NT2/D1 (cell line): ENCODE data around the gene PRPF6.

ENCODE experiments used
- DNase-seq: peaks from one replicate; pipeline ENCODE4 v3.0.0-alpha.2; 2011; ENCODE audit warnings: low read depth, low spot score
- H3K27me3 ChIP-seq: 2 replicates; pipeline ENCODE4 v1.6.0; 2011; ENCODE audit warnings: mild to moderate bottlenecking; ENCODE audit not compliant: insufficient read length, insufficient read depth
- H3K36me3 ChIP-seq: 2 replicates; pipeline ENCODE4 v1.6.1; 2011; ENCODE audit warnings: mild to moderate bottlenecking, low read length, mixed read lengths; ENCODE audit not compliant: insufficient read depth, insufficient read length
- H3K4me1 ChIP-seq: 2 replicates; pipeline ENCODE4 v1.5.1; 2011; ENCODE audit not compliant: insufficient read depth, insufficient read length
- H3K4me3 ChIP-seq: 2 replicates; pipeline ENCODE4 v1.5.1; 2011; ENCODE audit warnings: low read depth; ENCODE audit not compliant: insufficient read length
- H3K9ac ChIP-seq: 2 replicates; pipeline ENCODE4 v1.6.0; 2011; ENCODE audit warnings: low read depth; ENCODE audit not compliant: insufficient read length
- H3K9me3 ChIP-seq: 2 replicates; pipeline ENCODE4 v1.5.1; 2011; ENCODE audit warnings: mild to moderate bottlenecking, low read length; ENCODE audit not compliant: insufficient read depth
- SUZ12 ChIP-seq: IDR thresholded peaks from 2 replicates; pipeline ENCODE4 v1.6.1; 2011; ENCODE audit not compliant: insufficient read length, insufficient read depth; ENCODE audit errors: extremely low read depth
- YY1 ChIP-seq: IDR thresholded peaks from 2 replicates; pipeline ENCODE4 v1.6.1; 2011; ENCODE audit not compliant: insufficient read length, insufficient read depth
- ZNF274 ChIP-seq: IDR thresholded peaks from 2 replicates; pipeline ENCODE4 v1.6.1; 2011; ENCODE audit warnings: mild to moderate bottlenecking, low read depth, low read length

PRPF6 gene

GRCh38 chr20:63950701-63951397 is 30.1 kb upstream of the PRPF6 start:
- Histone ChIP-seq H3K36me3 (peaks cover 54% of the 10 kb centered on the region), H3K9ac (peak overlapping the region; percentile 32), H3K4me1 (peaks cover 52% of the 10 kb centered on the region), H3K9me3 (no peaks in the 10 kb centered on the region), H3K27me3 (no peaks in the 10 kb centered on the region), H3K4me3 (no peak overlapping the region)
- no peak for TF ChIP-seq SUZ12
- no peak for TF ChIP-seq ZNF274
- no peak for TF ChIP-seq YY1
- DNase-seq = no peak

GRCh38 chr20:63951398-63952209 is 29.3 kb upstream of the PRPF6 start:
- Histone ChIP-seq H3K36me3 (peaks cover 48% of the 10 kb centered on the region), H3K4me3 (no peak overlapping the region), H3K4me1 (peaks cover 52% of the 10 kb centered on the region), H3K27me3 (no peaks in the 10 kb centered on the region), H3K9ac (peak overlapping the region; percentile 50), H3K9me3 (no peaks in the 10 kb centered on the region)
- no peak for DNase-seq
- no peak for TF ChIP-seq ZNF274

GRCh38 chr20:63952210-63952535 is 28.8 kb upstream of the PRPF6 start:
- DNase-seq = no peak
- Histone ChIP-seq H3K4me3 (no peak overlapping the region), H3K9ac (no peak overlapping the region), H3K36me3 (peaks cover 46% of the 10 kb centered on the region), H3K4me1 (peaks cover 50% of the 10 kb centered on the region), H3K27me3 (no peaks in the 10 kb centered on the region), H3K9me3 (no peaks in the 10 kb centered on the region)
- TF ChIP-seq SUZ12 = no peak

GRCh38 chr20:63952769-63953168 is 28.2 kb upstream of the PRPF6 start:
- H3K4me1 ChIP-seq = peaks cover 49% of the 10 kb centered on the region
- H3K4me3 ChIP-seq = no peak overlapping the region
- H3K36me3 ChIP-seq = peaks cover 42% of the 10 kb centered on the region
- DNase-seq = no peak
- TF ChIP-seq SUZ12 (no peak), ZNF274 (no peak), YY1 (no peak)
- H3K9me3 ChIP-seq = no peaks in the 10 kb centered on the region
- peak overlapping the region; percentile 53 for H3K9ac ChIP-seq
- H3K27me3 ChIP-seq = no peaks in the 10 kb centered on the region

- no peak overlapping the region for H3K4me3 ChIP-seq
- peaks cover 52% of the 10 kb centered on the region for H3K4me1 ChIP-seq
- peaks cover 42% of the 10 kb centered on the region for H3K36me3 ChIP-seq
- DNase-seq = no peak
- no peaks in the 10 kb centered on the region for H3K9me3 ChIP-seq
- H3K27me3 ChIP-seq = no peaks in the 10 kb centered on the region
- H3K9ac ChIP-seq = peak overlapping the region; percentile 24
- TF ChIP-seq YY1 (no peak), ZNF274 (no peak), SUZ12 (no peak)
Measured at GRCh38 chr20:63953764-63954429, 27.0 kb upstream of the PRPF6 start.

- Histone ChIP-seq H3K27me3 (no peaks in the 10 kb centered on the region), H3K4me1 (peaks cover 51% of the 10 kb centered on the region), H3K4me3 (peak overlapping the region; percentile 99), H3K9ac (peak overlapping the region; percentile 100), H3K36me3 (peaks cover 52% of the 10 kb centered on the region), H3K9me3 (no peaks in the 10 kb centered on the region)
- DNase-seq = no peak
- no peak for TF ChIP-seq SUZ12
- TF ChIP-seq ZNF274 = no peak
- no peak for TF ChIP-seq YY1
Measured at GRCh38 chr20:63955281-63955826, 25.6 kb upstream of the PRPF6 start.

- H3K9me3 ChIP-seq = no peaks in the 10 kb centered on the region
- TF ChIP-seq SUZ12 (no peak), ZNF274 (no peak), YY1 (no peak)
- no peaks in the 10 kb centered on the region for H3K27me3 ChIP-seq
- H3K9ac ChIP-seq = peak within 1 kb of the TSS; percentile 100
- H3K36me3 ChIP-seq = peaks cover 46% of the 10 kb centered on the region
- H3K4me1 ChIP-seq = peaks cover 45% of the 10 kb centered on the region
- peak within 1 kb of the TSS; percentile 99 for H3K4me3 ChIP-seq
- peak; percentile 86 for DNase-seq
Measured at GRCh38 chr20:63955827-63956663, 24.9 kb upstream of the PRPF6 start, which contains the start of gene UCKL1. Gene UCKL1 (minus strand): TSS chr20:63956416. CDS start chr20:63956372, 44 bp downstream.
